K562 (cell line): ENCODE results near the gene DPP10. TPM values are rescaled to one million over a fixed set of nuclear protein-coding genes. Genes with fewer than 3 reads are reported as not detected.

ENCODE experiments used
- ATAC-seq: fragments of 200-7000 bp; cut with Tn5 transposase; 3 replicates; pipeline ENCODE4 v1.9.1; 2020; ENCODE audit warnings: moderate library complexity
- BruUV-seq: library from RNA; stranded (reverse); fragments of 400-500 nt; replicated peaks from 2 replicates; lab custom pipeline; 2021; lab: Mats Ljungman, UMichigan
- CTCF ChIA-PET: fragments of 300-600 bp; formaldehyde crosslinking; extraction: SDS; loops from one replicate; lab custom pipeline; 2021; ENCODE audit warnings: low intra/inter-chr PET ratio; lab: Yijun Ruan, JAX
- POLR2A ChIA-PET: fragments of 300-600, 350-650 bp; sonication (Branson Sonifier 250); formaldehyde crosslinking; extraction: SDS; loops from one replicate; lab custom pipeline; 2021; ENCODE audit warnings: antibody characterized with exemption, inconsistent platforms; lab: Yijun Ruan, JAX
- DNase-seq, 4 experiments: peaks; one replicate each; pipeline versions ENCODE4 v3.0.0 to v3.0.0-alpha.2; 2011 to 2018; ENCODE audit warnings: low spot score in 3 of 4, mixed read lengths in 3 of 4; ENCODE audit errors: extremely low read depth in 1 of 4
- FAIRE-seq: peaks from 2 replicates; lab custom pipeline; 2011; peaks lifted over from hg19 to GRCh38; lab: Jason Lieb, UNC
- H2AFZ ChIP-seq: 2 replicates; pipeline ENCODE4 v1.6.0; 2011; ENCODE audit warnings: low read depth, low read length, control low read depth, inconsistent platforms
- H3K27ac ChIP-seq: fragments of 200-600 bp; 3 replicates; pipeline ENCODE4 v1.8.0; 2011; ENCODE audit warnings: low read depth, mild to moderate bottlenecking, control low read depth, inconsistent platforms, low read length, moderate library complexity, mixed read lengths; ENCODE audit errors: extremely low read depth
- H3K27me3 ChIP-seq, 2 experiments: fragments of 300-600 bp in 1 of 2; 2 replicates in 1 of 2; 3 replicates in 1 of 2; pipeline versions ENCODE4 v1.6.0 to v1.8.0; 2011; ENCODE audit warnings: inconsistent platforms in 2 of 2, low read length in 2 of 2, mild to moderate bottlenecking in 1 of 2, mixed read lengths in 1 of 2, moderate library complexity in 1 of 2; ENCODE audit not compliant: control insufficient read depth in 2 of 2, insufficient read depth in 2 of 2
- H3K36me3 ChIP-seq: fragments of 300-600 bp; 3 replicates; pipeline ENCODE4 v1.8.0; 2011; ENCODE audit warnings: mild to moderate bottlenecking, low read length, inconsistent platforms; ENCODE audit not compliant: control insufficient read depth, insufficient read depth
- H3K4me1 ChIP-seq, 2 experiments: fragments of 200-600 bp in 1 of 2; replicated peaks in 1 of 2; 2 replicates in 1 of 2; 3 replicates in 1 of 2; pipeline versions ENCODE4 v1.5.1 to v1.8.0; 2011; ENCODE audit warnings: inconsistent platforms in 2 of 2, low read length in 2 of 2, mild to moderate bottlenecking in 1 of 2, mixed read lengths in 1 of 2, moderate library complexity in 1 of 2; ENCODE audit not compliant: control insufficient read depth in 2 of 2, insufficient read depth in 2 of 2
- H3K4me2 ChIP-seq: 2 replicates; pipeline ENCODE4 v1.6.1; 2011; ENCODE audit warnings: low read length, control low read depth, inconsistent platforms, mixed read lengths; ENCODE audit not compliant: insufficient read depth
- H3K4me3 ChIP-seq: fragments of 200-600 bp; sonication (generic), shearing (Covaris generic); 2 replicates; pipeline ENCODE4 v1.5.1; 2016; ENCODE audit warnings: control low read depth, inconsistent platforms
- H3K79me2 ChIP-seq: fragments of 200-600 bp; 3 replicates; pipeline ENCODE4 v1.8.0; 2011; ENCODE audit warnings: low read length, inconsistent platforms; ENCODE audit not compliant: control insufficient read depth, insufficient read depth
- H3K9ac ChIP-seq, 2 experiments: 2 replicates each; pipeline versions ENCODE4 v1.6.0 to v1.6.1; 2011; ENCODE audit warnings: low read depth in 2 of 2, low read length in 2 of 2, control low read depth in 1 of 2, inconsistent platforms in 1 of 2, mild to moderate bottlenecking in 1 of 2, mixed read lengths in 1 of 2; ENCODE audit not compliant: insufficient read depth in 1 of 2
- H3K9me1 ChIP-seq: one replicate; pipeline ENCODE4 v1.6.0; 2011; ENCODE audit warnings: inconsistent platforms, mild to moderate bottlenecking, low read length, moderate library complexity; ENCODE audit not compliant: control insufficient read depth, insufficient read depth
- H3K9me3 ChIP-seq: replicated peaks from 2 replicates; pipeline ENCODE4 v1.5.1; 2011; ENCODE audit warnings: low read depth, low read length, inconsistent platforms; ENCODE audit not compliant: control insufficient read depth, insufficient read depth
- H4K20me1 ChIP-seq: replicated peaks from 2 replicates; pipeline ENCODE4 v1.6.1; 2011; ENCODE audit warnings: low read length, inconsistent platforms, mixed read lengths; ENCODE audit not compliant: control insufficient read depth, insufficient read depth
- ASH1L ChIP-seq: fragments of 450-650 bp; IDR thresholded peaks from 2 replicates; pipeline ENCODE4 v1.6.1; 2018; ENCODE audit warnings: borderline replicate concordance, mild to moderate bottlenecking, low read depth; ENCODE audit not compliant: partially characterized antibody
- CBX1 ChIP-seq: sonication (generic); IDR thresholded peaks from 2 replicates; pipeline ENCODE4 v1.6.1; 2016; ENCODE audit warnings: antibody characterized with exemption, low read depth, mild to moderate bottlenecking
- HIVEP1 ChIP-seq: fragments of 250-450 bp; sonication (Bioruptor Pico); IDR thresholded peaks from 2 replicates; pipeline ENCODE4 v1.4.0; 2020; ENCODE audit warnings: mild to moderate bottlenecking
- NCOA2 ChIP-seq, 2 experiments: fragments of 450-650 bp; IDR thresholded peaks; 2 replicates each; pipeline ENCODE4 v1.6.1; 2018; ENCODE audit warnings: mild to moderate bottlenecking in 2 of 2, moderate library complexity in 1 of 2; ENCODE audit not compliant: partially characterized antibody in 2 of 2
- NR4A1 ChIP-seq, 2 experiments: fragments of 250-450 bp in 1 of 2; fragments of 450-650 bp in 1 of 2; sonication (Bioruptor Pico) in 1 of 2; IDR thresholded peaks; 2 replicates each; pipeline versions ENCODE4 v1.4.0 to v1.6.1; 2016 to 2020; ENCODE audit warnings: mild to moderate bottlenecking in 2 of 2, missing compliant biosample characterization in 1 of 2, missing genetic modification characterization in 1 of 2, moderate library complexity in 1 of 2
- SPI1 ChIP-seq: IDR thresholded peaks from 2 replicates; pipeline ENCODE4 v1.6.1; 2011; ENCODE audit warnings: low read depth, low read length, control low read depth, borderline replicate concordance
- TGIF2 ChIP-seq: sonication (generic); formaldehyde crosslinking; IDR thresholded peaks from 2 replicates; pipeline ENCODE4 v1.8.1; 2022; ENCODE audit warnings: mild to moderate bottlenecking, missing genetic modification reagents, moderate library complexity
- ZBED1 ChIP-seq: IDR thresholded peaks from 2 replicates; pipeline ENCODE4 v1.6.1; 2014
- ZFP1 ChIP-seq: fragments of 450-650 bp; formaldehyde crosslinking; IDR thresholded peaks from 2 replicates; pipeline ENCODE4 v1.4.0; 2020; ENCODE audit warnings: mild to moderate bottlenecking, mixed read lengths
- ZNF121 ChIP-seq: sonication (generic); formaldehyde crosslinking; conservative IDR thresholded peaks from 2 replicates; pipeline ENCODE4 v1.8.0; 2022; ENCODE audit warnings: missing genetic modification reagents
- WGBS: fragments of 100-300 bp; shearing (Covaris generic); methylation state at CpG from one replicate; pipeline ENCODE4 v1.1.6; 2016; ENCODE audit warnings: low coverage, mixed read lengths; ENCODE audit not compliant: insufficient coverage; ENCODE audit errors: missing lambda C conversion rate; 5-methylcytosine and 5-hydroxymethylcytosine counted together
- in situ Hi-C: fragments of 300-500 bp; cut with MboI; formaldehyde crosslinking; loops from 4 replicates; pipeline ENCODE4 v1.15.0; 2018; ENCODE audit warnings: inconsistent platforms, mixed read lengths
- intact Hi-C: fragments of 100-400 bp; cut with micrococcal nuclease; formaldehyde crosslinking; loops from 2 replicates; pipeline ENCODE4 v1.14.2; 2022
- polyA plus RNA-seq, 8 experiments: library from polyadenylated mRNA; depleted of rRNA in 4 of 8; stranded (reverse) in 5 of 8; unstranded in 3 of 8; fragments of >200 nt; fragmentation: Nextera tagmentation in 2 of 8; fragmentation: Illumina TruSeq in 1 of 8; extraction: Ambion mirVana in 2 of 8; extraction: Trizol in 1 of 8; gene quantifications; 2 replicates each; pipeline versions ENCODE4 v1.2.1 to v1.2.3, GENCODE V29; 2011 to 2014; ENCODE audit warnings: inconsistent platforms in 1 of 8, missing spikeins in 1 of 8
- total RNA-seq, 7 experiments: library from RNA; depleted of rRNA in 6 of 7; stranded (reverse); fragments of >200 nt in 6 of 7; fragmentation: Illumina TruSeq in 2 of 7; extraction: Trizol in 2 of 7; gene quantifications; 2 replicates each; pipeline versions ENCODE4 v1.2.1 to v1.2.3, GENCODE V29; 2011 to 2021; ENCODE audit warnings: low replicate concordance in 1 of 7
- TF ChIP-seq, protein P1 (sequence below): fragments of 450-650 bp; IDR thresholded peaks from 2 replicates; pipeline ENCODE4 v1.7.0; 2016; ENCODE audit warnings: borderline replicate concordance
- TF ChIP-seq, protein P2 (sequence below): fragments of 150-350 bp; conservative IDR thresholded peaks from 2 replicates; pipeline ENCODE4 v1.6.1; 2014; ENCODE audit warnings: low read length
- TF ChIP-seq, protein P3 (sequence below): fragments of 450-650 bp; IDR thresholded peaks from 2 replicates; pipeline ENCODE4 v1.6.1; 2016; ENCODE audit warnings: borderline replicate concordance
- TF ChIP-seq, protein P4 (sequence below): IDR thresholded peaks from 2 replicates; pipeline ENCODE4 v1.6.1; 2016; ENCODE audit warnings: missing genetic modification characterization, missing compliant biosample characterization

DPP10 gene
- total and polyA plus RNA-seq, 9 of the 15 experiments (the other 6 are each of a cell fraction or from before 2014, with no cell fraction given) = not detected

DNA sequence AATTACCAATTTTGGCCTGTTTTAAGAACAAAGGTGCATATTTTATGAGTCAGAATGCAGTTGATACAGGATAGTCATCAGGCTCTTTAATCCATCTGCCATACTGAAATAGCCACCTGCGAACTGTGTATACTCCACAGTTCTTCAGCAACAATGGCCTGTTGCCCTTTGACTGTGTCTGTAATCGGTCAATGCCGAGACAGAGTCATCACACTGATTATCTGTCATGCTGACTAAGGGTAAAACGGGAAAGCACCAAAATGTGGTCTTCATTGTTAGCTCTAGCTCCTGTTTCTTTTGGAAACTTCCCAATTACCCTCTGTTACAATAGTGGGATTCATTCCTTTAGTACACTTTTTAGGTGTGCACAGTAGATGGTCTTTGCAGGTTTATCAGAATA, 871.7 kb downstream of the DPP10 start (continued):
- TF ChIP-seq, protein P1, sequence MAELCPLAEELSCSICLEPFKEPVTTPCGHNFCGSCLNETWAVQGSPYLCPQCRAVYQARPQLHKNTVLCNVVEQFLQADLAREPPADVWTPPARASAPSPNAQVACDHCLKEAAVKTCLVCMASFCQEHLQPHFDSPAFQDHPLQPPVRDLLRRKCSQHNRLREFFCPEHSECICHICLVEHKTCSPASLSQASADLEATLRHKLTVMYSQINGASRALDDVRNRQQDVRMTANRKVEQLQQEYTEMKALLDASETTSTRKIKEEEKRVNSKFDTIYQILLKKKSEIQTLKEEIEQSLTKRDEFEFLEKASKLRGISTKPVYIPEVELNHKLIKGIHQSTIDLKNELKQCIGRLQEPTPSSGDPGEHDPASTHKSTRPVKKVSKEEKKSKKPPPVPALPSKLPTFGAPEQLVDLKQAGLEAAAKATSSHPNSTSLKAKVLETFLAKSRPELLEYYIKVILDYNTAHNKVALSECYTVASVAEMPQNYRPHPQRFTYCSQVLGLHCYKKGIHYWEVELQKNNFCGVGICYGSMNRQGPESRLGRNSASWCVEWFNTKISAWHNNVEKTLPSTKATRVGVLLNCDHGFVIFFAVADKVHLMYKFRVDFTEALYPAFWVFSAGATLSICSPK = no peak
- TF ChIP-seq NCOA2 (IDR thresholded peaks at IDR 0.05; ENCODE audit: partially characterized antibody in 2 of 2) (no peak), ZFP1 (no peak), SPI1 (no peak)

DNA sequence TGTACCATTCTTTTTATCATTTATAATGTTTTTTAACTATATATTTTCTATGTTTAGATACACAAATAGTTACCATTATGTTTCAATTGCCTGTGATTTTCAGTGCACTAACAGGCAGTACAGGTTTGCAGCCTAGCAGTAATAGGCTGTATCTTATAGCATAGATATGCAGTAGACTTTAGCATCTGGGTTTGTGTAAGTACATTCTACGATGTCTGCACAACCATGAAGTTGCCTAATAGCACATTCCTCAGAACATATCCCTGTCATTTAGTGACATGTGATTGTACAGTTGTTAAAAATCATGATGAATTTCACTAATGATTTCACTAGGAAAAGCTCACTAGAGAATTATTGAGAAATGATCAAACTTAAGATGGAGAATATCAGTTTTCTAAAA, 884.6 kb downstream of the DPP10 start:
- ATAC-seq (no peak), DNase-seq (no peak), FAIRE-seq (no peak)
- no peak overlapping the region for H3K4me2 ChIP-seq
- no peaks in the 10 kb centered on the region for H3K9me3 ChIP-seq
- no peak overlapping the region for H3K27ac ChIP-seq
- intact Hi-C loops (no loop called here), in situ Hi-C loops (no loop called here)
- H3K27me3 ChIP-seq = no peaks in the 10 kb centered on the region
- no peaks in the 10 kb centered on the region for H3K36me3 ChIP-seq
- POLR2A ChIA-PET = no interaction called here
- H3K4me1 ChIP-seq = no peaks in the 10 kb centered on the region
- no peak overlapping the region for H3K9ac ChIP-seq
- H3K4me3 ChIP-seq = no peak overlapping the region
- BruUV-seq = no TSS peak
- CTCF ChIA-PET = no interaction called here
- 0% methylated on average over 1 of the region's 1 CpG for WGBS
- no peaks in the 10 kb centered on the region for H4K20me1 ChIP-seq
- no peaks in the 10 kb centered on the region for H3K79me2 ChIP-seq
- H3K9me1 ChIP-seq = no peaks in the 10 kb centered on the region
- H2AFZ ChIP-seq = no peak overlapping the region
- TF ChIP-seq ZBED1 = no peak
- TF ChIP-seq, protein P2, sequence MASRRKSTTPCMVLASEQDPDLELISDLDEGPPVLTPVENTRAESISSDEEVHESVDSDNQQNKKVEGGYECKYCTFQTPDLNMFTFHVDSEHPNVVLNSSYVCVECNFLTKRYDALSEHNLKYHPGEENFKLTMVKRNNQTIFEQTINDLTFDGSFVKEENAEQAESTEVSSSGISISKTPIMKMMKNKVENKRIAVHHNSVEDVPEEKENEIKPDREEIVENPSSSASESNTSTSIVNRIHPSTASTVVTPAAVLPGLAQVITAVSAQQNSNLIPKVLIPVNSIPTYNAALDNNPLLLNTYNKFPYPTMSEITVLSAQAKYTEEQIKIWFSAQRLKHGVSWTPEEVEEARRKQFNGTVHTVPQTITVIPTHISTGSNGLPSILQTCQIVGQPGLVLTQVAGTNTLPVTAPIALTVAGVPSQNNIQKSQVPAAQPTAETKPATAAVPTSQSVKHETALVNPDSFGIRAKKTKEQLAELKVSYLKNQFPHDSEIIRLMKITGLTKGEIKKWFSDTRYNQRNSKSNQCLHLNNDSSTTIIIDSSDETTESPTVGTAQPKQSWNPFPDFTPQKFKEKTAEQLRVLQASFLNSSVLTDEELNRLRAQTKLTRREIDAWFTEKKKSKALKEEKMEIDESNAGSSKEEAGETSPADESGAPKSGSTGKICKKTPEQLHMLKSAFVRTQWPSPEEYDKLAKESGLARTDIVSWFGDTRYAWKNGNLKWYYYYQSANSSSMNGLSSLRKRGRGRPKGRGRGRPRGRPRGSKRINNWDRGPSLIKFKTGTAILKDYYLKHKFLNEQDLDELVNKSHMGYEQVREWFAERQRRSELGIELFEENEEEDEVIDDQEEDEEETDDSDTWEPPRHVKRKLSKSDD = no peak
- TF ChIP-seq TGIF2 = no peak
- no peak for TF ChIP-seq ZNF121 (CRISPR knock-in tag)
- TF ChIP-seq, protein P3, sequence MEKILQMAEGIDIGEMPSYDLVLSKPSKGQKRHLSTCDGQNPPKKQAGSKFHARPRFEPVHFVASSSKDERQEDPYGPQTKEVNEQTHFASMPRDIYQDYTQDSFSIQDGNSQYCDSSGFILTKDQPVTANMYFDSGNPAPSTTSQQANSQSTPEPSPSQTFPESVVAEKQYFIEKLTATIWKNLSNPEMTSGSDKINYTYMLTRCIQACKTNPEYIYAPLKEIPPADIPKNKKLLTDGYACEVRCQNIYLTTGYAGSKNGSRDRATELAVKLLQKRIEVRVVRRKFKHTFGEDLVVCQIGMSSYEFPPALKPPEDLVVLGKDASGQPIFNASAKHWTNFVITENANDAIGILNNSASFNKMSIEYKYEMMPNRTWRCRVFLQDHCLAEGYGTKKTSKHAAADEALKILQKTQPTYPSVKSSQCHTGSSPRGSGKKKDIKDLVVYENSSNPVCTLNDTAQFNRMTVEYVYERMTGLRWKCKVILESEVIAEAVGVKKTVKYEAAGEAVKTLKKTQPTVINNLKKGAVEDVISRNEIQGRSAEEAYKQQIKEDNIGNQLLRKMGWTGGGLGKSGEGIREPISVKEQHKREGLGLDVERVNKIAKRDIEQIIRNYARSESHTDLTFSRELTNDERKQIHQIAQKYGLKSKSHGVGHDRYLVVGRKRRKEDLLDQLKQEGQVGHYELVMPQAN = no peak
- TF ChIP-seq HIVEP1 (CRISPR knock-in tag) = no peak
- TF ChIP-seq, protein P4, sequence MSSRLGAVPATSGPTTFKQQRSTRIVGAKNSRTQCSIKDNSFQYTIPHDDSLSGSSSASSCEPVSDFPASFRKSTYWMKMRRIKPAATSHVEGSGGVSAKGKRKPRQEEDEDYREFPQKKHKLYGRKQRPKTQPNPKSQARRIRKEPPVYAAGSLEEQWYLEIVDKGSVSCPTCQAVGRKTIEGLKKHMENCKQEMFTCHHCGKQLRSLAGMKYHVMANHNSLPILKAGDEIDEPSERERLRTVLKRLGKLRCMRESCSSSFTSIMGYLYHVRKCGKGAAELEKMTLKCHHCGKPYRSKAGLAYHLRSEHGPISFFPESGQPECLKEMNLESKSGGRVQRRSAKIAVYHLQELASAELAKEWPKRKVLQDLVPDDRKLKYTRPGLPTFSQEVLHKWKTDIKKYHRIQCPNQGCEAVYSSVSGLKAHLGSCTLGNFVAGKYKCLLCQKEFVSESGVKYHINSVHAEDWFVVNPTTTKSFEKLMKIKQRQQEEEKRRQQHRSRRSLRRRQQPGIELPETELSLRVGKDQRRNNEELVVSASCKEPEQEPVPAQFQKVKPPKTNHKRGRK (tag) = no peak
- no peak for TF ChIP-seq NR4A1 (CRISPR knock-in tag; IDR thresholded peaks at IDR 0.05)
- no peak for TF ChIP-seq NR4A1 (tag; IDR thresholded peaks at IDR 0.05)
- no peak for TF ChIP-seq CBX1
- no peak for TF ChIP-seq ASH1L
